ENCODE data around the gene PCDHA8. TPM values are rescaled to one million over a fixed set of nuclear protein-coding genes. Genes with fewer than 3 reads are reported as not detected.
"Not testable (repeated sequence)": the region's sequence is repeated elsewhere in the genome, so short reads cannot be mapped to it uniquely, and the experiment has no call there.

The PCDHA8 gene
- total RNA-seq, 1 donor from 2014 or later, result not detected

DNA sequence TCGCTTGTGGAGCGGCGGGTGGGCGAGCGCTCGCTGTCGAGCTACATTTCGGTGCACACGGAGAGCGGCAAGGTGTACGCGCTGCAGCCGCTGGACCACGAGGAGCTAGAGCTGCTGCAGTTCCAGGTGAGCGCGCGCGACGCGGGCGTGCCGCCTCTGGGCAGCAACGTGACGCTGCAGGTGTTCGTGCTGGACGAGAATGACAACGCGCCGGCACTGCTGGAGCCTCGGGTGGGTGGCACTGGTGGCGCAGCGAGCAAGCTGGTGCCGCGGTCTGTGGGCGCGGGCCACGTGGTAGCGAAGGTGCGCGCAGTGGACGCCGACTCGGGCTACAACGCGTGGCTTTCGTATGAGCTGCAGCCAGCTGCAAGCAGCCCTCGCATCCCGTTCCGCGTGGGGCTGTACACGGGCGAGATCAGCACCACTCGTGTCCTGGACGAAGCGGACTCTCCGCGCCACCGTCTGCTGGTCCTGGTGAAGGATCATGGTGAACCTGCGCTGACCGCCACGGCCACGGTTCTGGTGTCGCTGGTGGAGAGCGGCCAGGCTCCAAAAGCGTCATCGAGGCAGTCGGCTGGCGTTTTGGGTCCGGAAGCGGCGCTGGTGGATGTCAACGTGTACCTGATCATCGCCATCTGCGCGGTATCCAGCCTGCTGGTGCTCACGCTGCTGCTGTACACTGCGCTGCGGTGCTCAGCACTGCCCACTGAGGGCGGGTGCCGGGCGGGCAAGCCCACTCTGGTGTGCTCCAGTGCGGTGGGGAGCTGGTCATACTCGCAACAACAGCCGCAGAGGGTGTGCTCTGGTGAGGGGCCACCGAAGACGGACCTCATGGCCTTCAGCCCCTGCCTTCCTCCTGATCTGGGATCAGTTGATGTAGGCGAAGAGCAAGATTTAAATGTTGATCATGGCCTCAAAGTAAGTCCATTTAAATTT is 2.1 kb downstream of the PCDHA8 start:
- DNase-seq (ENCODE audit: low spot score in 2 of 2), result peak in 1 of 2 donors; percentile 58
- no peaks in the 10 kb centered on the region for H3K27me3 ChIP-seq
- TF ChIP-seq CTCF (IDR thresholded peaks at IDR 0.05), result no peak
- H3K27ac ChIP-seq, result no peak overlapping the region
- no peaks in the 10 kb centered on the region for H3K36me3 ChIP-seq
- intact Hi-C loops (cut with DNase I), result no loop called here
- H3K4me1 ChIP-seq, result no peaks in the 10 kb centered on the region
- peaks cover 8 to 65% of the 10 kb centered on the region in 2 donors for H3K9me3 ChIP-seq
- no peak overlapping the region for H3K4me3 ChIP-seq

DNA sequence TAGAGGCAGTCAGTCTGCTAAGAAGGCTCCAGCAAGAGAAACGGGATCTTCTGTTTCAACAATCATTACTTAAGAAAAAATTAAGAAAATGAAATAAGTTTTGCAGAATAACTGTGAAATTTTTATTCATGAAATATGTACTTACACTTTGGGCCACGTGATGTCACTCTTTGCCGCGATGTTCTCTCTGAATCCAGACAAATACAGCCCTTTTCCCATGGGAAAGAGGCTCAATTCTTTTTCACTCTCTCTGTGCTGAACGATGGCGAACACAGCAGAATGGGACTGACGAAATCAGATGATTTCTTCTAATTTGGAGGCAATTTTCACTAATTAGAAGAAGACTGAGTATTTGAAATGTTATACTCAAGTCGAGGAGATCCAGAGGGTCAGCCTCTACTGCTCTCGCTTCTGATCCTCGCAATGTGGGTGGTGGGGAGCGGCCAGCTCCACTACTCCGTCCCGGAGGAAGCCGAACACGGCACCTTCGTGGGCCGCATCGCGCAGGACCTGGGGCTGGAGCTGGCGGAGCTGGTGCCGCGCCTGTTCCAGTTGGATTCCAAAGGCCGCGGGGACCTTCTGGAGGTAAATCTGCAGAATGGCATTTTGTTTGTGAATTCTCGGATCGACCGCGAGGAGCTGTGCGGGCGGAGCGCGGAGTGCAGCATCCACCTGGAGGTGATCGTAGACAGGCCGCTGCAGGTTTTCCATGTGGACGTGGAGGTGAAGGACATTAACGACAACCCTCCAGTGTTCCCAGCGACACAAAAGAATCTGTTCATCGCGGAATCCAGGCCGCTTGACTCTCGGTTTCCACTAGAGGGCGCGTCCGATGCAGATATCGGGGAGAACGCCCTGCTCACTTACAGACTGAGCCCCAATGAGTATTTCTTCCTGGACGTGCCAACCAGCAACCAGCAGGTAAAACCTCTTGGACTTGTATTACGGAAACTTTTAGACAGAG is 7.4 kb downstream of the PCDHA8 start, which contains the start of gene PCDHA9:
Gene PCDHA9, plus strand, starts transcription at position 244 of the 964 bp plus-strand sequence. Its CDS starts 114 bp downstream, at position 358.
- intact Hi-C loops (cut with DNase I); H3K27me3 ChIP-seq; H3K36me3 ChIP-seq; H3K4me1 ChIP-seq; H3K27ac ChIP-seq; DNase-seq (ENCODE audit: low spot score in 2 of 2); H3K4me3 ChIP-seq: not testable (repeated sequence)
- peaks cover 9 to 60% of the 10 kb centered on the region in 2 donors for H3K9me3 ChIP-seq

DNA sequence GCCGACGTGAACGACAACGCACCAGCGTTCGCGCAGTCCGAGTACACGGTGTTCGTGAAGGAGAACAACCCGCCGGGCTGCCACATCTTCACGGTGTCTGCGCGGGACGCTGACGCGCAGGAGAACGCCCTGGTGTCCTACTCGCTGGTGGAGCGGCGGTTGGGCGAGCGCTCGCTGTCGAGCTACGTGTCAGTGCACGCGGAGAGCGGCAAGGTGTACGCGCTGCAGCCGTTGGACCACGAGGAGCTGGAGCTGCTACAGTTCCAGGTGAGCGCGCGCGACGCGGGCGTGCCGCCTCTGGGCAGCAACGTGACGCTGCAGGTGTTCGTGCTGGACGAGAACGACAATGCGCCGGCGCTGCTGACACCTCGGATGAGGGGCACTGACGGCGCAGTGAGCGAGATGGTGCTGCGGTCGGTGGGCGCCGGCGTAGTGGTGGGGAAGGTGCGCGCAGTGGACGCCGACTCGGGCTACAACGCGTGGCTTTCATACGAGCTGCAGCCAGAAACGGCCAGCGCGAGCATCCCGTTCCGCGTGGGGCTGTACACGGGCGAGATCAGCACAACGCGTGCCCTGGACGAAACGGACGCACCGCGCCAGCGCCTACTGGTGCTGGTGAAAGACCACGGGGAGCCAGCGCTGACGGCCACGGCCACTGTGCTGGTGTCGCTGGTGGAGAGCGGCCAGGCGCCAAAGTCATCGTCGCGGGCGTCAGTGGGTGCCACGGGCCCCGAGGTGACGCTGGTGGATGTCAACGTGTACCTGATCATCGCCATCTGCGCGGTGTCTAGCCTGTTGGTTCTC is 9.0 kb downstream of the PCDHA8 start:
- H3K4me1 ChIP-seq; intact Hi-C loops (cut with DNase I); H3K27ac ChIP-seq; H3K27me3 ChIP-seq; H3K4me3 ChIP-seq; DNase-seq (ENCODE audit: low spot score in 2 of 2); H3K36me3 ChIP-seq: not testable (repeated sequence)
- H3K9me3 ChIP-seq, result peaks cover 9 to 46% of the 10 kb centered on the region in 2 donors

DNA sequence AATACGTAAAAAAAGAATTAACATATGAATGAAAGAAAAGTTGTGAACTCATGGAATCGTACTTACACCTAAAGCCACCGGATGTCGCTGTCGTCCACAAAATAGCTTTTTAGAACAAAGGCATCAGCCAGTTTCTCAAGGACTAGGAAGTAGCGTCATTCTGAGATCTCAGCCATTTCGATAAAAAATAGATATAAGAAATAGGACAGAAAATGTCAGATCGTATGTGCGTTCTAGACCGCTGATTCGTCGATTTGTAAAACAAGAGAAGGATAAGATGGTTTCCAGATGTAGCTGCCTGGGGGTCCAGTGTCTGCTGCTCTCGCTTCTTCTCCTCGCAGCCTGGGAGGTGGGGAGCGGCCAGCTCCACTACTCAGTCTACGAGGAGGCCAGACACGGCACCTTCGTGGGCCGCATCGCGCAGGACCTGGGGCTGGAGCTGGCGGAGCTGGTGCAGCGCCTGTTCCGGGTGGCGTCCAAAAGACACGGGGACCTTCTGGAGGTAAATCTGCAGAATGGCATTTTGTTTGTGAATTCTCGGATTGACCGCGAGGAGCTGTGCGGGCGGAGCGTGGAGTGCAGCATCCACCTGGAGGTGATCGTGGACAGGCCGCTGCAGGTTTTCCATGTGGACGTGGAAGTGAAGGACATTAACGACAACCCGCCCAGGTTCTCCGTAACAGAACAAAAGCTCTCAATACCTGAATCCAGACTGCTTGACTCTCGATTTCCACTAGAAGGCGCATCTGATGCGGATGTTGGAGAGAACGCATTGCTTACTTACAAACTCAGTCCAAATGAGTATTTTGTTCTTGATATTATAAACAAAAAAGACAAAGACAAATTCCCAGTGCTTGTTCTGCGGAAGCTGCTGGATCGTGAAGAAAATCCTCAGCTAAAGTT is 15.0 kb downstream of the PCDHA8 start, which contains the start of gene PCDHA10:
Gene PCDHA10, plus strand, starts transcription at position 126 of the 903 bp plus-strand sequence. Its CDS starts 152 bp downstream, at position 278.
- Histone ChIP-seq H3K27ac (no peak within 1 kb of the TSS), H3K9me3 (peaks cover 24 to 48% of the 10 kb centered on the region in 2 donors), H3K36me3 (no peaks in the 10 kb centered on the region), H3K27me3 (no peaks in the 10 kb centered on the region), H3K4me3 (peak within 1 kb of the TSS; percentile 16 to 28), H3K4me1 (no peaks in the 10 kb centered on the region)
- DNase-seq (ENCODE audit: low spot score in 2 of 2), result no peak
- no peak for TF ChIP-seq CTCF (IDR thresholded peaks at IDR 0.05)
- intact Hi-C loops (cut with DNase I), result no loop called here

DNA sequence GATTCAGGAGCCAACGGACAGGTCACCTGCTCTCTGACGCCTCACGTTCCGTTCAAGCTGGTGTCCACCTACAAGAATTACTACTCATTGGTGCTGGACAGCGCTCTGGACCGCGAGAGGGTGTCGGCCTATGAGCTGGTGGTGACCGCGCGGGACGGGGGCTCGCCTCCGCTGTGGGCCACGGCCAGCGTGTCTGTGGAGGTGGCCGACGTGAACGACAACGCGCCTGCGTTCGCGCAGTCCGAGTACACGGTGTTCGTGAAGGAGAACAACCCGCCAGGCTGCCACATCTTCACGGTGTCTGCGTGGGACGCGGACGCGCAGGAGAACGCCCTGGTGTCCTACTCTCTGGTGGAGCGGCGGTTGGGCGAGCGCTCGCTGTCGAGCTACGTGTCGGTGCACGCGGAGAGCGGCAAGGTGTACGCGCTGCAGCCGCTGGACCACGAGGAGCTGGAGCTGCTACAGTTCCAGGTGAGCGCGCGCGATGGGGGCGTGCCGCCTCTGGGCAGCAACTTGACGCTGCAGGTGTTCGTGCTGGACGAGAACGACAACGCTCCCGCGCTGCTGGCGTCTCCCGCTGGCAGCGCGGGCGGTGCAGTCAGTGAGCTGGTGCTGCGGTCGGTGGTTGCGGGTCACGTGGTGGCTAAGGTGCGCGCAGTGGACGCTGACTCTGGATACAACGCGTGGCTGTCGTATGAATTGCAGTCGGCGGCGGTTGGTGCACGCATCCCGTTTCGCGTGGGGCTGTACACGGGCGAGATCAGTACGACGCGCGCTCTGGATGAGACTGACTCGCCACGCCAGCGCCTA is 16.4 kb downstream of the PCDHA8 start:
- H3K4me3 ChIP-seq, result no peak overlapping the region
- H3K9me3 ChIP-seq, result peaks cover 33 to 52% of the 10 kb centered on the region in 2 donors
- no peaks in the 10 kb centered on the region for H3K4me1 ChIP-seq
- intact Hi-C loops (cut with DNase I), result no loop called here
- H3K27me3 ChIP-seq, result no peaks in the 10 kb centered on the region
- no peak overlapping the region for H3K27ac ChIP-seq
- DNase-seq (ENCODE audit: low spot score in 2 of 2), result no peak
- no peak for TF ChIP-seq CTCF (IDR thresholded peaks at IDR 0.05)
- H3K36me3 ChIP-seq, result no peaks in the 10 kb centered on the region
